Karpas-422 (cell line): ENCODE results near the gene STXBP2. TPM values are rescaled to one million over a fixed set of nuclear protein-coding genes. Genes with fewer than 3 reads are reported as not detected.

Experiments
- DNase-seq: peaks from one replicate; pipeline ENCODE4 v3.0.0-alpha.2; 2015
- H2AFZ ChIP-seq: fragments of 200-600 bp; sonication (generic); 2 replicates; pipeline ENCODE4 v1.6.1; 2014; ENCODE audit warnings: antibody characterized with exemption, low read length, mixed read lengths
- H3K27ac ChIP-seq: fragments of 200-600 bp; sonication (generic); 2 replicates; pipeline ENCODE4 v1.5.1; 2014; ENCODE audit warnings: mild to moderate bottlenecking, low read length, moderate library complexity
- H3K27me3 ChIP-seq: fragments of 200-600 bp; sonication (generic); 2 replicates; pipeline ENCODE4 v1.6.1; 2014; ENCODE audit warnings: low read length, mixed read lengths
- H3K36me3 ChIP-seq: fragments of 200-600 bp; sonication (generic); 2 replicates; pipeline ENCODE4 v1.6.1; 2014; ENCODE audit warnings: low read length, mixed read lengths; ENCODE audit not compliant: insufficient read depth
- H3K4me1 ChIP-seq: fragments of 200-600 bp; sonication (generic); 2 replicates; pipeline ENCODE4 v1.6.1; 2014; ENCODE audit warnings: mild to moderate bottlenecking, low read length, mixed read lengths
- H3K4me2 ChIP-seq: fragments of 200-600 bp; sonication (generic); 2 replicates; pipeline ENCODE4 v1.6.1; 2014; ENCODE audit warnings: low read length, low read depth, mild to moderate bottlenecking; ENCODE audit not compliant: poor library complexity, severe bottlenecking
- H3K4me3 ChIP-seq: fragments of 200-600 bp; sonication (generic); 2 replicates; pipeline ENCODE4 v1.5.1; 2014; ENCODE audit warnings: mild to moderate bottlenecking, antibody characterized with exemption, low read length, mixed read lengths
- H3K79me2 ChIP-seq: fragments of 200-600 bp; sonication (generic); 2 replicates; pipeline ENCODE4 v1.6.1; 2014; ENCODE audit warnings: mild to moderate bottlenecking, low read length, mixed read lengths
- H3K9ac ChIP-seq: fragments of 200-600 bp; sonication (generic); 2 replicates; pipeline ENCODE4 v1.6.0; 2014; ENCODE audit warnings: low read length
- H3K9me2 ChIP-seq: fragments of 200-600 bp; sonication (generic), shearing (Covaris generic); replicated peaks from 2 replicates; pipeline ENCODE4 v1.6.0; 2014; ENCODE audit warnings: mild to moderate bottlenecking, low read length, moderate library complexity; ENCODE audit not compliant: insufficient read depth
- H3K9me3 ChIP-seq: fragments of 300-700, 200-600 bp; sonication (generic); 2 replicates; pipeline ENCODE4 v1.6.1; 2014; ENCODE audit warnings: low read length, mixed read lengths
- H4K20me1 ChIP-seq: fragments of 200-600 bp; sonication (generic); 2 replicates; pipeline ENCODE4 v1.6.1; 2014; ENCODE audit warnings: mild to moderate bottlenecking, antibody characterized with exemption, low read length, low read depth; ENCODE audit not compliant: insufficient read depth
- total RNA-seq: library from RNA; depleted of rRNA; stranded (reverse); fragments of >200 nt; shearing (Covaris generic); gene quantifications from 2 replicates; pipeline ENCODE4 v1.2.3, GENCODE V29; 2014; ENCODE audit warnings: low replicate concordance

The STXBP2 gene
- total RNA-seq, 1 experiment from 2014 or later, result 36.5 TPM

DNA sequence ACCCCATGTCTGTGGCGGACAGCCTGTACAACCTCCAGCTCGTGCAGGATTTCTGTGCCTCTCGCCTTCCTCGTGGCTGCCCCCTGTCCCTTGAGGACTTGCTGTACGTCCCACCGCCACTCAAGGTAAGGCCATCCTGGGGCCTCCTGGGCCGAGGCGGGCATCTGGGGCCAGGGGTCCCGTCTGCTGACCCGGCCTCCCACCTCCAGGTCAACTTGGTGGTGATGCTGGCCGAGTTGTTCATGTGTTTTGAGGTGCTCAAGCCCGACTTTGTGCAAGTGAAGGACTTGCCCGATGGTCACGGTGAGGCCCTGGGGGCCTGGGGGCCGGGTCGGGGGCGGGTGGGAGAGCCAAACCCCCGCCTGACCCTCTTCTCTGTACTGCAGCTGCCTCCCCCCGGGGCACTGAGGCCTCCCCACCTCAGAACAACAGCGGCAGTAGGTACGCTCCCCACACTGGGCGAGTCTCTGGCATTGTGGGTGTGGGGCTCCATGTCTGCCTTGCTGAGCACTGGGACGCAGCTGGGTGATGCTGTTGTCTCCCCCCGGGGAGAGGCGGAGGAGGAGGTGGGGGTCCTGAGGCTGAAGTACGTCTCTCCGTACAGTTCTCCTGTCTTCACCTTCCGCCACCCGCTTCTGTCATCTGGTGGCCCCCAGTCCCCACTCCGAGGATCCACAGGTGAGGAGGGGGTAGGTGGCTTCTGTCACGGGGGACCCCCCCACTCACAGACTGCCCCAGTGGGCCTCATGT, 26.2 kb upstream of the STXBP2 start:
- Histone ChIP-seq H3K4me1 (no peaks in the 10 kb centered on the region), H3K27ac (no peak overlapping the region), H3K4me3 (no peak overlapping the region), H3K27me3 (no peaks in the 10 kb centered on the region), H2AFZ (no peak overlapping the region), H3K79me2 (no peaks in the 10 kb centered on the region), H3K9me2 (no peaks in the 10 kb centered on the region), H3K9ac (no peak overlapping the region), H3K9me3 (no peaks in the 10 kb centered on the region), H3K36me3 (no peaks in the 10 kb centered on the region), H3K4me2 (no peak overlapping the region), H4K20me1 (no peaks in the 10 kb centered on the region)
- DNase-seq, result no peak

DNA sequence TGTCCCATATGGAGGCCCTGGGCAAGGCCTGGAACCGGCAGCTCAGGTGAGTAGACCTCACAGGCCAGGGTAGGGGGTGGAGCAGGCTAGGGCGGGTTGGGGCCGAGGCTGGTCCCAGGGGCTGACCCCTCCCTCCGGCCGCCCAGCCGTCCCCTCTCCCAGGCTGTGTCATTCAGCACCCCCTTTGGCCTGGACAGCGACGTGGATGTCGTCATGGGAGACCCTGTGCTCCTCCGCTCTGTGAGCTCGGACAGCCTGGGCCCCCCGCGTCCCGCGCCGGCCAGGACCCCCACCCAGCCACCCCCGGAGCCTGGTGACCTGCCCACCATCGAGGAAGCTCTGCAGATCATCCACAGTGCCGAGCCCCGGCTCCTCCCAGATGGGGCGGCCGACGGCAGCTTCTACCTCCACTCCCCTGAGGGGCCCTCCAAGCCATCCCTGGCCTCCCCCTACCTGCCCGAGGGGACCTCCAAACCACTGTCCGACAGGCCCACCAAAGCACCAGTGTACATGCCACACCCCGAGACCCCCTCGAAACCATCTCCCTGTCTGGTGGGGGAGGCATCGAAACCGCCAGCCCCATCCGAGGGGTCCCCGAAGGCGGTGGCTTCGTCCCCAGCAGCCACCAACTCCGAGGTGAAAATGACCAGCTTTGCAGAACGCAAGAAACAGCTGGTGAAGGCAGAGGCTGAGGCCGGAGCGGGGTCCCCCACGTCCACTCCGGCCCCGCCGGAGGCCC, 25.2 kb upstream of the STXBP2 start:
- H3K79me2 ChIP-seq, result no peaks in the 10 kb centered on the region
- no peak overlapping the region for H3K27ac ChIP-seq
- no peaks in the 10 kb centered on the region for H3K36me3 ChIP-seq
- DNase-seq, result no peak
- no peaks in the 10 kb centered on the region for H3K27me3 ChIP-seq
- H3K9ac ChIP-seq, result no peak overlapping the region
- H4K20me1 ChIP-seq, result no peaks in the 10 kb centered on the region
- no peak overlapping the region for H3K4me2 ChIP-seq
- H3K9me2 ChIP-seq, result no peaks in the 10 kb centered on the region
- no peak overlapping the region for H2AFZ ChIP-seq
- no peak overlapping the region for H3K4me3 ChIP-seq
- H3K4me1 ChIP-seq, result no peaks in the 10 kb centered on the region
- no peaks in the 10 kb centered on the region for H3K9me3 ChIP-seq

DNA sequence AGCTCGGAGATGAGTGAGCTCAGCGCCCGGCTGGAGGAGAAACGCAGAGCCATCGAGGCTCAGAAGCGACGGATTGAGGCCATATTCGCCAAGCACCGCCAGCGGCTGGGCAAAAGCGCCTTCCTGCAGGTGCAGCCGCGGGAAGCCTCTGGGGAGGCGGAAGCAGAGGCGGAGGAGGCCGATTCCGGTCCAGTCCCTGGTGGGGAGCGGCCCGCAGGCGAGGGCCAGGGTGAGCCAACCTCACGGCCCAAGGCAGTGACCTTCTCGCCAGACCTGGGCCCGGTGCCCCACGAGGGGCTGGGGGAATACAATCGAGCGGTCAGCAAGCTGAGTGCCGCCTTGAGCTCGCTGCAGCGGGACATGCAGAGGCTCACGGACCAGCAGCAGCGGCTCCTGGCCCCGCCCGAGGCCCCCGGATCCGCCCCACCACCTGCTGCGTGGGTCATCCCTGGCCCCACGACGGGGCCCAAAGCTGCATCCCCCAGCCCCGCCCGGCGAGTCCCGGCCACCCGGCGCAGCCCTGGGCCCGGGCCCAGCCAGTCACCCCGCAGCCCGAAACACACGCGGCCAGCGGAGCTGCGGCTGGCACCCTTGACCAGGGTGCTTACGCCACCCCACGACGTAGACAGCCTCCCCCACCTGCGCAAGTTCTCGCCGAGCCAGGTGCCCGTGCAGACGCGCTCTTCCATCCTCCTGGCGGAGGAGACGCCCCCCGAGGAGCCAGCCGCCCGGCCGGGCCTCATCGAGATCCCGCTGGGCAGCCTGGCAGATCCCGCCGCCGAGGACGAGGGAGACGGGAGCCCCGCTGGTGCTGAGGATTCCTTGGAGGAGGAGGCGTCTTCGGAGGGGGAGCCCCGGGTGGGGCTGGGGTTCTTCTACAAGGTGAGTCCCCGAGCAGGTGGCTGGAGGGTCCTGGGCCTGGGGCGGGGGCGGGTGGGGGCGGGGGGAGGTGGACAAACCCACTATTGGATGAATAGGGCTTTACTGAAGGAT, 24.3 kb upstream of the STXBP2 start:
- H3K4me1 ChIP-seq, result no peaks in the 10 kb centered on the region
- no peak overlapping the region for H3K4me3 ChIP-seq
- no peak overlapping the region for H2AFZ ChIP-seq
- no peaks in the 10 kb centered on the region for H3K9me3 ChIP-seq
- H3K4me2 ChIP-seq, result no peak overlapping the region
- H3K79me2 ChIP-seq, result no peaks in the 10 kb centered on the region
- no peak overlapping the region for H3K9ac ChIP-seq
- H3K27ac ChIP-seq, result no peak overlapping the region
- H3K9me2 ChIP-seq, result no peaks in the 10 kb centered on the region
- H3K36me3 ChIP-seq, result no peaks in the 10 kb centered on the region
- no peaks in the 10 kb centered on the region for H4K20me1 ChIP-seq
- no peak for DNase-seq
- H3K27me3 ChIP-seq, result no peaks in the 10 kb centered on the region

DNA sequence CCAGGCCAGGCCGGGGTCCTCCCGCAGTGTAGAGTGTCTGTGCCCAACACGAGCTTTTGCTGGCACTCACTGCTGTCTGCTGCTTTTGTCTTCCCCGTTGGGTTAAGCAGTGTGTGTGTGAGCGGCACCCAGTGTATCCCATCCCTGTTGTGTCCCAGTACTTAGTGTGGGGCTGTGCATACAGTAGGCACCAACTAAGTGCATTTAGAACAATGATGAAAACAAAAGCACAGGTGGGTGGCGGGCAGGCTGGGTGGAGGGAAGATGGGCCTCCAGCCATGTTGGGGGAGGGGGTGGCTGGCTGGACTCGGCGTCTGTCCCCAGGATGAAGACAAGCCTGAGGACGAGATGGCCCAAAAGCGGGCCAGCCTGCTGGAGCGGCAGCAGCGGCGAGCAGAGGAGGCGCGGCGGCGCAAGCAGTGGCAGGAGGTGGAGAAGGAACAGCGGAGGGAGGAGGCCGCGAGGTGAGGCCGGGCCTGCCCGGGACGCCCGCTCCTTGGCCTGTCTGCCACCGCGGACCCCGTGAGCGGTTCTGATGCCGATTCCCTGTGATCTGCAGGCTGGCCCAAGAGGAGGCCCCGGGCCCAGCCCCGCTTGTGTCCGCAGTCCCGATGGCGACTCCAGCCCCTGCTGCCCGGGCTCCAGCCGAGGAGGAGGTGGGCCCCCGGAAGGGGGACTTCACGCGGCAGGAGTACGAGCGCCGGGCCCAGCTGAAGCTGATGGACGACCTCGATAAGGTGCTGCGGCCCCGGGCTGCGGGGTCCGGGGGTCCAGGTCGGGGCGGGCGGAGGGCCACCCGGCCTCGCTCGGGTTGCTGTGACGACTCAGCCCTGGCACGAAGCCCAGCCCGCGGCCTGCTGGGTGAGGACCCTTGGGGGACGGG, 21.8 kb upstream of the STXBP2 start:
- H3K9ac ChIP-seq, result no peak overlapping the region
- DNase-seq, result no peak
- no peak overlapping the region for H3K27ac ChIP-seq
- no peaks in the 10 kb centered on the region for H3K9me2 ChIP-seq
- no peak overlapping the region for H2AFZ ChIP-seq
- H3K4me1 ChIP-seq, result no peaks in the 10 kb centered on the region
- H3K4me3 ChIP-seq, result no peak overlapping the region
- H3K9me3 ChIP-seq, result no peaks in the 10 kb centered on the region
- no peaks in the 10 kb centered on the region for H3K27me3 ChIP-seq
- no peaks in the 10 kb centered on the region for H3K36me3 ChIP-seq
- H3K4me2 ChIP-seq, result no peak overlapping the region
- no peaks in the 10 kb centered on the region for H3K79me2 ChIP-seq
- no peaks in the 10 kb centered on the region for H4K20me1 ChIP-seq

DNA sequence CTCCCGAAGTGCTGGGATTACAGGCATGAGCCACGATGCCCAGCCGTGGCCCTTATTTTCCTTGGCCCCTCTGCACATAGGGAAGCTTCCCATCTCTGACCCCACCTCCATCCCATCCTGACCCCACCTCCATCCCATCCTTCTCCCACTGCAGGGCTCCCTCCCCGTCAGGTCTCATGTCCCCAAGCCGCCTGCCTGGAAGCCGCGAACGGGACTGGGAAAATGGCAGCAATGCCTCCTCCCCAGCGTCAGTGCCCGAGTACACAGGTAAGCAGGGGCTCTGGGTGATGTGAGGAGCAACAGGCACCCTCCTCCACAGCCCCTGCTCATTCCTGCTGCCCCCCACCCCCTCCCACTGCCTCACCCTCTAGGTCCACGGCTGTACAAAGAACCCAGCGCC, 19.7 kb upstream of the STXBP2 start:
- no peak overlapping the region for H3K9ac ChIP-seq
- H4K20me1 ChIP-seq, result no peaks in the 10 kb centered on the region
- no peak overlapping the region for H2AFZ ChIP-seq
- no peak overlapping the region for H3K4me2 ChIP-seq
- H3K9me3 ChIP-seq, result no peaks in the 10 kb centered on the region
- H3K4me1 ChIP-seq, result no peaks in the 10 kb centered on the region
- no peaks in the 10 kb centered on the region for H3K79me2 ChIP-seq
- H3K27ac ChIP-seq, result no peak overlapping the region
- no peaks in the 10 kb centered on the region for H3K9me2 ChIP-seq
- no peaks in the 10 kb centered on the region for H3K27me3 ChIP-seq
- no peaks in the 10 kb centered on the region for H3K36me3 ChIP-seq
- DNase-seq, result no peak
- no peak overlapping the region for H3K4me3 ChIP-seq

DNA sequence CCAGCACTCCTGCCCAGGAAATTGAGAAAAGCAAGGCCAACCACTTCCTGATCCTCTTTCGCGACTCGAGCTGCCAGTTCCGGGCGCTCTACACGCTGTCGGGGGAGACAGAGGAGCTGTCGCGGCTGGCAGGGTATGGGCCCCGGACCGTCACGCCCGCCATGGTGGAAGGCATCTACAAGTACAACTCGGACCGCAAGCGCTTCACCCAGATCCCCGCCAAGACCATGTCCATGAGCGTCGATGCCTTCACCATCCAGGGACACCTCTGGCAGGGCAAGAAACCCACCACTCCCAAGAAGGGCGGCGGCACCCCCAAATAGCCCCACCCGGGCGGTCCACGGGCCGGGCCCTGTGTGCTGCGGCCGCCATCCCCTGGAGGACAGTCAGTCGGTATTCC, 19.2 kb upstream of the STXBP2 start:
- no peak for DNase-seq
- H3K27me3 ChIP-seq, result no peaks in the 10 kb centered on the region
- H3K36me3 ChIP-seq, result no peaks in the 10 kb centered on the region
- no peaks in the 10 kb centered on the region for H3K9me2 ChIP-seq
- H3K79me2 ChIP-seq, result no peaks in the 10 kb centered on the region
- no peak overlapping the region for H2AFZ ChIP-seq
- H3K27ac ChIP-seq, result no peak overlapping the region
- no peak overlapping the region for H3K9ac ChIP-seq
- H3K4me3 ChIP-seq, result no peak overlapping the region
- H3K9me3 ChIP-seq, result no peaks in the 10 kb centered on the region
- H4K20me1 ChIP-seq, result no peaks in the 10 kb centered on the region
- H3K4me2 ChIP-seq, result no peak overlapping the region
- no peaks in the 10 kb centered on the region for H3K4me1 ChIP-seq

DNA sequence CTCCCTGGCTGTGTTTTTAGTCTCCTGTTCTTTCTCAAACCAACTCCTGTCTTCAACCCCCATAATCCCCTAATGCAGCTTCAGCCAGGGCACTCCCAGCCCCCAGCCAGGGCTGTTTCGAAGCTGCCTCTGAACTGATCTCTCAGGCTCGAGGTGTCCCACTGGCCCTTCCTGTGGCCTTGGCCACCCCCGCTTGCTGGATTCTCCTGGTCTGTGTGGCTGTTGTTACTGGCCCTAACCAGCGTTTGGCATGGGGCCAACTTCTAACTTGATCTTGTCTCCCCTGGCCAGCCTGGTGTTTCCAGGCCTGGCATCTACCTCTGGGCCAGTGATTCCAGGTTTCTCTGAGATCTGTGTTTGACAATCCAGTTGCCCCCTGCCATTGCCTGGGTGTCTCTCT, 18.6 kb upstream of the STXBP2 start:
- Histone ChIP-seq H3K4me1 (no peaks in the 10 kb centered on the region), H2AFZ (no peak overlapping the region), H3K27me3 (no peaks in the 10 kb centered on the region), H3K79me2 (no peaks in the 10 kb centered on the region), H3K9me2 (no peaks in the 10 kb centered on the region), H3K27ac (no peak overlapping the region), H3K36me3 (no peaks in the 10 kb centered on the region; the same call in 1 of the 2 replicates), H3K4me3 (no peak overlapping the region), H3K9ac (no peak overlapping the region), H3K4me2 (no peak overlapping the region), H4K20me1 (0 out of 2 replicates have a peak, but pooled peaks cover 3% of the 10 kb centered on the region), H3K9me3 (no peaks in the 10 kb centered on the region)
- DNase-seq, result no peak
